ENCODE measurements around the gene ZNF281. TPM values are rescaled to one million over a fixed set of nuclear protein-coding genes. Genes with fewer than 3 reads are reported as not detected.

Gene ZNF281
- total and polyA plus RNA-seq, 9 of the 15 experiments (the other 6 are each of a cell fraction or from before 2014, with no cell fraction given): 9.6 to 24.9 (median 16.5) TPM

DNA sequence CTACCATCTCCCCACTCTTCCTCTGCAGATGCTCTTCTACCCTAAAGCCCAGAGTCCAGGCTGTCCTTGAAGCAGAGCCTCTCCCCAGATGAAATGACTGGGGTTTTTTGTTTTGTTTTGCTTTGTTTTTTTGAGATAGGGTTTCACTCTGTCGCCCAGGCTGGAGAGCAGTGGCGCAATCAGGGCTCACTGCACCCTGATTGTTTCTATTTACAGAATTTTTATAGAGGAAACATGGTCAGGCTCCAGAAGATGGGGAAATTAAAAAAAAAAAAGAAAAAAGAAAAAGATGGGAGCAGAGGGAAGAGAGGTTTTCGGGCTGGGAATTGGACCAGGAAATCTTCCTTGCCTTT lies 43.7 kb upstream of the ZNF281 start:
- ATAC-seq: peak; percentile 29
- H3K27me3 ChIP-seq (ENCODE audit: control insufficient read depth in 2 of 2, insufficient read depth in 2 of 2, low read length in 2 of 2): peaks cover 0 to 3% of the 10 kb centered on the region in 2 experiments; a peak in 4 of 5 replicates
- WGBS (ENCODE audit: insufficient coverage, low coverage, missing lambda C conversion rate): 0% methylated on average over 3 of the region's 3 CpGs
- H2AFZ ChIP-seq (ENCODE audit: low read depth, low read length): no peak overlapping the region
- H3K4me1 ChIP-seq (replicated peaks in 1 of 2; ENCODE audit: control insufficient read depth in 2 of 2, insufficient read depth in 2 of 2, low read length in 2 of 2): peaks cover 4 to 5% of the 10 kb centered on the region in 2 experiments; a peak in 2 of 5 replicates
- peak overlapping the region; percentile 3; the same call in 1 of the 2 replicates for H3K4me2 ChIP-seq (ENCODE audit: insufficient read depth, low read length)
- no peak for DNase-seq (ENCODE audit: extremely low read depth in 1 of 4, low spot score in 3 of 4)
- H3K79me2 ChIP-seq (ENCODE audit: control insufficient read depth, insufficient read depth, low read length): no peaks in the 10 kb centered on the region
- in situ Hi-C loops (cut with MboI): no loop called here
- H3K9me1 ChIP-seq (ENCODE audit: control insufficient read depth, insufficient read depth, low read length): no peaks in the 10 kb centered on the region
- H3K36me3 ChIP-seq (ENCODE audit: control insufficient read depth, insufficient read depth, low read length): no peaks in the 10 kb centered on the region
- no peak overlapping the region for H3K4me3 ChIP-seq
- H3K9me3 ChIP-seq (replicated peaks; ENCODE audit: control insufficient read depth, insufficient read depth, low read depth, low read length): no peaks in the 10 kb centered on the region
- BruUV-seq (replicated peaks): no TSS peak
- H3K9ac ChIP-seq (ENCODE audit: insufficient read depth in 1 of 2, low read depth in 2 of 2, low read length in 2 of 2): no peak overlapping the region; a peak in 1 of 4 replicates
- TF ChIP-seq KHSRP (IDR thresholded peaks at IDR 0.05) (no peak), CEBPB (tag; IDR thresholded peaks at IDR 0.05) (peak; percentile 23; the same call in 1 of the 2 replicates), SRSF7 (optimal IDR thresholded peaks at IDR 0.05; ENCODE audit: low read depth, low read length) (no peak), MED1 (CRISPR knock-in tag; IDR thresholded peaks at IDR 0.05; ENCODE audit: borderline replicate concordance) (no peak), DDX20 (tag; IDR thresholded peaks at IDR 0.05; ENCODE audit: low read depth) (no peak), BRCA1 (IDR thresholded peaks at IDR 0.05) (no peak), BRCA1 (CRISPR knock-in tag; IDR thresholded peaks at IDR 0.05) (no peak), HDAC2 (IDR thresholded peaks at IDR 0.05) (no peak), TAF9B (IDR thresholded peaks at IDR 0.05; ENCODE audit: partially characterized antibody) (no peak), CEBPG (CRISPR knock-in tag; IDR thresholded peaks at IDR 0.05) (no peak), CEBPG (tag; conservative IDR thresholded peaks at IDR 0.05 in 1 of 2, IDR thresholded peaks at IDR 0.05 in 1 of 2) (peak; percentile 14 to 37; a peak in 1 of 4 replicates), ZNF695 (CRISPR knock-in tag; IDR thresholded peaks at IDR 0.05) (no peak), NCOA2 (IDR thresholded peaks at IDR 0.05; ENCODE audit: partially characterized antibody in 2 of 2) (no peak)
- TF ChIP-seq, protein P1, sequence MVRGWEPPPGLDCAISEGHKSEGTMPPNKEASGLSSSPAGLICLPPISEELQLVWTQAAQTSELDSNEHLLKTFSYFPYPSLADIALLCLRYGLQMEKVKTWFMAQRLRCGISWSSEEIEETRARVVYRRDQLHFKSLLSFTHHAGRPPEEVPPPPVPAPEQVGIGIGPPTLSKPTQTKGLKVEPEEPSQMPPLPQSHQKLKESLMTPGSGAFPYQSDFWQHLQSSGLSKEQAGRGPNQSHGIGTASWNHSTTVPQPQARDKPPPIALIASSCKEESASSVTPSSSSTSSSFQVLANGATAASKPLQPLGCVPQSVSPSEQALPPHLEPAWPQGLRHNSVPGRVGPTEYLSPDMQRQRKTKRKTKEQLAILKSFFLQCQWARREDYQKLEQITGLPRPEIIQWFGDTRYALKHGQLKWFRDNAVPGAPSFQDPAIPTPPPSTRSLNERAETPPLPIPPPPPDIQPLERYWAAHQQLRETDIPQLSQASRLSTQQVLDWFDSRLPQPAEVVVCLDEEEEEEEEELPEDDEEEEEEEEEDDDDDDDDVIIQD (CRISPR knock-in tag; IDR thresholded peaks at IDR 0.05): no peak
- TF ChIP-seq, protein P2, sequence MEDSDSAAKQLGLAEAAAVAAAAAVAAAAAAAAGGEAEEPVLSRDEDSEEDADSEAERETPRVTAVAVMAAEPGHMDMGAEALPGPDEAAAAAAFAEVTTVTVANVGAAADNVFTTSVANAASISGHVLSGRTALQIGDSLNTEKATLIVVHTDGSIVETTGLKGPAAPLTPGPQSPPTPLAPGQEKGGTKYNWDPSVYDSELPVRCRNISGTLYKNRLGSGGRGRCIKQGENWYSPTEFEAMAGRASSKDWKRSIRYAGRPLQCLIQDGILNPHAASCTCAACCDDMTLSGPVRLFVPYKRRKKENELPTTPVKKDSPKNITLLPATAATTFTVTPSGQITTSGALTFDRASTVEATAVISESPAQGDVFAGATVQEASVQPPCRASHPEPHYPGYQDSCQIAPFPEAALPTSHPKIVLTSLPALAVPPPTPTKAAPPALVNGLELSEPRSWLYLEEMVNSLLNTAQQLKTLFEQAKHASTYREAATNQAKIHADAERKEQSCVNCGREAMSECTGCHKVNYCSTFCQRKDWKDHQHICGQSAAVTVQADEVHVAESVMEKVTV (CRISPR knock-in tag; IDR thresholded peaks at IDR 0.05): no peak
- no peak overlapping the region for H3K27ac ChIP-seq (ENCODE audit: extremely low read depth, low read depth, low read length)
- FAIRE-seq: no peak
- CTCF ChIA-PET (ENCODE audit: low intra/inter-chr PET ratio): interaction anchor here (0.6 kb wide), 1 partner anchor 22 kb away, joined by 3 read pairs; no protein-coding TSS in a partner anchor
- no peaks in the 10 kb centered on the region for H4K20me1 ChIP-seq (replicated peaks; ENCODE audit: control insufficient read depth, insufficient read depth, low read length)
- POLR2A ChIA-PET: no interaction called here
- intact Hi-C loops (cut with micrococcal nuclease): no loop called here

All from K562 (cell line).